Stromal cell of bone marrow (primary cell): ENCODE measurements around the gene SVIL.
A peak's percentile ranks its signal among the peaks of the same experiment; 100 is the strongest.
"Not testable (repeated sequence)": the region's sequence is repeated elsewhere in the genome, so short reads cannot be mapped to it uniquely, and the experiment has no call there.

ENCODE experiments used
- DNase-seq: peaks from one replicate; pipeline ENCODE4 v3.0.0-alpha.2; 2012; ENCODE audit warnings: low read depth

SVIL gene

GRCh38 chr10:29649561-29650551, 15.1 kb upstream of the SVIL start:
- DNase-seq: no peak

GRCh38 chr10:29648983-29649268, 14.2 kb upstream of the SVIL start:
- DNase-seq: no peak

GRCh38 chr10:29648114-29648982, 13.6 kb upstream of the SVIL start:
- DNase-seq: peak; percentile 59

GRCh38 chr10:29647478-29647877, 12.7 kb upstream of the SVIL start:
- no peak for DNase-seq

GRCh38 chr10:29646960-29647461, 12.2 kb upstream of the SVIL start:
- peak; percentile 71 for DNase-seq

- DNase-seq: peak; percentile 93
Measured at GRCh38 chr10:29646238-29646902, 11.6 kb upstream of the SVIL start.

- DNase-seq: peak; percentile 68
Measured at GRCh38 chr10:29643771-29644501, 9.2 kb upstream of the SVIL start.

GRCh38 chr10:29642990-29643389, 8.2 kb upstream of the SVIL start:
- DNase-seq: peak; percentile 89

GRCh38 chr10:29637537-29637936, 2.8 kb upstream of the SVIL start:
- DNase-seq: no peak

GRCh38 chr10:29636178-29636577, 1.4 kb upstream of the SVIL start:
- peak; percentile 91 for DNase-seq

GRCh38 chr10:29635711-29636144, 957 bp upstream of the SVIL start:
- no peak for DNase-seq

GRCh38 chr10:29634105-29634504, 666 bp downstream of the SVIL start:
- DNase-seq: no peak

- no peak for DNase-seq
Measured at GRCh38 chr10:29631049-29631339, 3.8 kb downstream of the SVIL start.

GRCh38 chr10:29630205-29631048, 4.3 kb downstream of the SVIL start:
- DNase-seq: no peak

GRCh38 chr10:29628912-29629526, 5.8 kb downstream of the SVIL start:
- DNase-seq: no peak

GRCh38 chr10:29628311-29628710, 6.5 kb downstream of the SVIL start:
- DNase-seq: no peak

GRCh38 chr10:29627201-29628132, 7.3 kb downstream of the SVIL start:
- no peak for DNase-seq

GRCh38 chr10:29624357-29624756, 10.4 kb downstream of the SVIL start:
- not testable (repeated sequence) for DNase-seq

GRCh38 chr10:29623797-29624196, 11.0 kb downstream of the SVIL start:
- DNase-seq: no peak
